HG02610 (cell line): ENCODE results near the gene AIG1.
"Not testable (repeated sequence)": the region's sequence is repeated elsewhere in the genome, so short reads cannot be mapped to it uniquely, and the experiment has no call there.

Source experiments
- ATAC-seq: cut with Tn5 transposase; IDR thresholded peaks from one replicate; pipeline ENCODE4 v1.9.1; 2021; ENCODE audit warnings: mild to moderate bottlenecking, moderate library complexity; ENCODE audit not compliant: unreplicated experiment

Gene AIG1

DNA sequence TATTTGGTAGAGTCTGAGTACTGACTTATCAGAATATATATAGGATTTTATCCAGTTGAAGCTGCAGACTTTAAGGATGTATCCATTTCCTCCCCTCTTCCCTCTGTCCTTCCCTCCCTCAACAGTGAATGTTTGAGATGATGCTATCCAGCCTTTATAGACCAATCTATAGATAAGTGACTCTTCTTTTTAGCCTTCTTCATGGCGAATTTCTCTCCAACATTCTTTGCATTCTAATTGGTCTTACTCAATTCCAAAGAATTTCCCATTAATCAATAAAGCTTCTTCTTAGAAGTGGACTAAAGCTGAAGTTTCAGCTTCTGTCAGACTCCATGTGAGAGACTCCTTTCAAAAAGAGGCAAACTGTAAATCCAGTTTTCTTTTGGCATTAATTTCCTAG is 99.3 kb downstream of the AIG1 start:
- no peak for ATAC-seq

DNA sequence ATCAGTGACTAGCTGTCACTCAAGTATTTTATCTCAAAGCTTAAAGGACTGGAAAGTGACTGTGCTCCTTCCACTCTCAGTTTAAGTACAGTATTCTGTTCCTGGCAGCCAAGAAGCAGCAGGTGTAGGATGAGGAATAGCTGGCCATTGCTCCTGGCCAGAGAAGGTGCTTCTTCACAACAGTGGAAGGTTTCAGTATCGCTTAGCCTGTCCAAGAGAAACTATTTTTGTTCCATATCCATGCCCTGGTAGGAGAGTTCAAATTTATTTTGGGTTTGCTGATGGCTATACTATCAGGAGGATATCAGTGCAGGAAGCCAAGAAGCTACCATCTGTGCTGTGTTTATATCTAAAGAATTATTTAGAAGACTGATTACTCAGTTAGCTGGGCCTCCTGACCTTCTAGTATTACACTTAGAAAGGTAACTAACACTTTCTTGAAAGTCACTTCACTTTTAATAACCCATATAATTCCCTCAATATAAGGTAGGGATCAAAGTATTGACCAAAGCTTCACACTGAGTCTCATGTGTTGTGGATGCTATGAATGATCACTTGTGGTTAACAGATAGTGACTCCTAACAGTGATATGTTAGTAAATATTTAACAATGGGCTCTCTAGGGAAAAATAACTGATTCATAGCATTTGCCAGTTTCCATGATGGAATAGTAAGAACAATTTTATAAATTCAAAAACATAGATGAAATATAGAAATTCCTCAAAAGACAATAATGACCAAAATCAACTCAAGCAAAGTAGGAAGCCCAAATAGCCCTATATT is 99.9 kb downstream of the AIG1 start:
- ATAC-seq, result no peak

DNA sequence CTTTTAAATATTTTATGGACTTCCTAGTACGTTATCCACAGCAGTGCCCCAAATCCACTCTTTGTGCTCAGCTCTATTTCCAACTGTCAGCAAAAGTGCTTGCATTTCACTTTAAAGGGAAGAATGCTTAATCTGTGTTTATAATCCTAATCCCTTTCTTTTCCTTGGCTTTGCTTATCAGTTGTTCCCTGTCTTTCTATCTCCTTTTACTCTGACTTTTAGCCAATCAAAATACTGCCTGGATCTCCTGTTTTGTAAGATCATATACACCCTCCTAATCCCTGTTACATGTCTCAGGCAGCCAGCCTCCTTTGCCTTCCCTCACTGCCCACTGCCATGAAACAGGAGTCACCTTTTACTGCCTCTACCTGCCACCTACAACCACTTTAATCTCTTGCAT is 102.9 kb downstream of the AIG1 start:
- ATAC-seq, result no peak

DNA sequence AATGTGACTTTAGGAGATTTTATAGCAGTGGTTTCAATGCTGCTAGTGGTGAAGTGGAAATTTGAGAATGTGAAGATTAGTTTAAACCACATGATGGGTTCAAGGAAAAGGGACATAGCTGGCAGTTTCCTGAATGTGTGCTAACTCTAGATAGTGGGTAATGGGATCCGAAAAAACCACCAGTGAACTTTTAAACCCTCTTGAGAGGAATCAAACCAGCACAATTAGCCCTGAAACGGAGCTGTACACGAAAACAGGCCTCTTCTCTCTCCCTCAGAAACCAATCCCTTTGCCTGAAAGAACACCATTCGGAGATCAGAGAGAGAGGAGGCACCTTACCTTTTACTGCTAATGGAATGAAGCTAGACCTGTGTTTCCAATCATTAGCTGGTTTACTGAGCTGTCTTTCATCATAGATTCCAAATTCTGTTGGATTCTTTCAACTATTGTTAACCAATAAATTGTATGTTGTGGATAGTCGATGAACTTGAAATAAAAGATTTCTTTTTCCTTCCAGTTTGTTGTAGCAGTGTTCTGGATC is 103.9 kb downstream of the AIG1 start:
- ATAC-seq, result no peak

GRCh38 chr6:143165315-143165855 is 104.7 kb downstream of the AIG1 start:
- no peak for ATAC-seq

- no peak for ATAC-seq
These were observed 105.6 kb downstream of the AIG1 start for GRCh38 chr6:143166247-143166695.

DNA sequence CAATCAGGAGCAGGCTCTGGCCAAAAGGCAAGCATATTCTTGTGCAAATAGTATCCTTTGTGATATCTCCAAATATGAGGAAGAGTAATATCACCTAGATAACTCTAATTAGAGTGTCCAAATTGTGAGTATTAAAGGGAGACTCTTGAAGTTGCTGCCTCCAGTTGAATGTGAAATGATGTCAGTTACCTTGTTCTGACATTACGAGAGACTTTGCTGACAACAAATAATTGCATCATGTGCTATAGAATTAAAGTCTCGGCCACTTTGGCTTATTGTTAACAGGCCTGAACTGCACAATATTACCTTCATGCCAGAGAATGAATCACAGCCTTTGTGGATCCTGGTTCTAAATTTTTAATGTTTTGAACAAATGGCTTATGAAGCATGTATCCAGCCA is 106.5 kb downstream of the AIG1 start:
- no peak for ATAC-seq

DNA sequence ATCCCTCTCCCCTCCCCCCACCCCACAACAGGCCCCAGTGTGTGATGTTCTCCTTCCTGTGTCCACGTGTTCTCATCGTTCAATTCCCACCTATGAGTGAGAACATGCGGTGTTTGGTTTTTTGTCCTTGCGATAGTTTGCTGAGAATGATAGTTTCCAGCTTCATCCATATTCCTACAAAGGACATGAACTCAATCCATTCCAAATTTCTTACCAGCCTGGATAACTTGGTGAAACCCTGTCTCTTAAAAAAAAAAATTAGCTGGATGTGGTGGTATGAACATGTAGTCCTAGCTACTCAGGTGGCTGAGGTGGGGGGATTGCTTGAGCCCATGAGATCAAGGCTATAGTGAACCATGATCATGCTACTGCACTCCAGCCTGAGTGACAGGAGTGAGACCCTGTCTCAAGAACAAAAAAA is 107.7 kb downstream of the AIG1 start:
- ATAC-seq, result not testable (repeated sequence)

DNA sequence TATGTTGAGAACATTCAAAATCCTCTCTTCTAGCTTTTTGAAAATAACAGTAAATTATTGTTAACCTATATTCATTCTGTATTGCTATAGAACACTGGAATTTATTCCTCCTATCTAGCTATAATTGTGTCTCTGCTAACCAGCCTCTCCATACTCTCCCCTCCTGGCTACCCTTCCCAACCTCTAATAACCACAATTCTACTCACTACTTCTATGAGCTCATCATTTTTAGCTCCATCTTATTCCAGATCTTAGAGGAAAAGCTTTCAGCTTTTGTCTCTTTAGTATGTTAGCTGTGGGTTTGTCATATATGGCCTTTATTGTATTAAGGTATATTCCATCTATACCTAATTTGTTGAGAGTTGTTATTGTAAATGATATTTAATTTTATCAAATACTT is 108.8 kb downstream of the AIG1 start:
- ATAC-seq, result no peak

DNA sequence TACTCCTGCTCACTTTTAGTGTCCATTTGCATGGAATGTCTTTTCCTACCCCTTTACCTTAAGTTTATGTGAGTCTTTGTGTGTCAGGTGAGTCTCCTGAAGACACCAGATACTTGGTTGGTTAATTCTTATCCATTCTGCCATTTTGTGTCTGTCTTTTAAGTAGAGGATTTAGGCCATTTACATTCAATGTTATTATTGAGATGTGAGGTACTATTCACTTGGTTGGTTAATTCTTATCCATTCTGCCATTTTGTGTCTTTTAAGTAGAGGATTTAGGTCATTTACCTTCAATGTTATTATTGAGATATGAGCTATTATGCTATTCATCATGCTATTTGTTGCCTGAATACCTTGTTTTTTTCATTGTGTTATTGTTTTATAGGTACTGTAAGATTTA is 113.8 kb downstream of the AIG1 start:
- no peak for ATAC-seq

DNA sequence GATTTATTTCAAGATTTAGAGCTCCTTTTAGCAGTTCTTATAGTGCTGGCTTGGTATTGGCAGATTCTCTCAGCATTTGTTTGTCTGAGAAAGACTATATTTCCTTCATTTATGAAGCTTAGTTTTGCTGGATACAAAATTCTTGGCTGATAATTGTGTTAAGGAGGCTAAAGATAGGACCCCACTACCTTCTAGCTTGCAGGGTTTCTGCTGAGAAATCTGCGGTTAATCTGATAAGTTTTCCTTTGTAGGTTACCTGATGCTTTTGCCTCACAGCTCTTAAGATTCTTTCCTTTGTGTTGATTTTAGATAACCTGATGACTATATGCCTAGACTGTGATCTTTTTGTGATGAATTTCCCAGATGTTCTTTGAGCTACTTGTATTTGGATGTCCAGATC is 114.3 kb downstream of the AIG1 start:
- no peak for ATAC-seq

GRCh38 chr6:143176090-143177021 is 115.7 kb downstream of the AIG1 start:
- no peak for ATAC-seq

DNA sequence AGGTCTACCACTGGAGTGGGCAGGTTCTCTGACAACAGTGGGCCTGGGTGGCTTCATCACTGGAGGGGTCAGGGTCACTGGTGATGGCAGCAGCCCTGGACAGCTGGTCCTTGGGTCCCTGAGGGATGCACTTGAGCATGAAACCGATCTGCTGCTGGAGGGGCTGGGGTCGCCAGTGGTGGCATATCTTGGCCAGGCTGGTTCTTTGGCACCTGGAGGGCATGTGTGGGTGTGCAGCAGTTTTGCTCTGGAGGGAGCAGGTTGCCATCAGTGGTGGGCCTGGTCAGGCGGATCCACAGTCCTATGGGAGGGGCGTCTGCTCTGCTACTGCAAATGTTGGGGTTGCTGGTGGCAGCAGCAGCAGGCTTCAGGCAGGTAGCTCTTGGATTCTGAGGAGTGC is 117.0 kb downstream of the AIG1 start:
- no peak for ATAC-seq

- ATAC-seq, result no peak
These were observed 118.4 kb downstream of the AIG1 start for GRCh38 chr6:143179096-143179495.

- no peak for ATAC-seq
These were observed 119.4 kb downstream of the AIG1 start for GRCh38 chr6:143179901-143180612.

DNA sequence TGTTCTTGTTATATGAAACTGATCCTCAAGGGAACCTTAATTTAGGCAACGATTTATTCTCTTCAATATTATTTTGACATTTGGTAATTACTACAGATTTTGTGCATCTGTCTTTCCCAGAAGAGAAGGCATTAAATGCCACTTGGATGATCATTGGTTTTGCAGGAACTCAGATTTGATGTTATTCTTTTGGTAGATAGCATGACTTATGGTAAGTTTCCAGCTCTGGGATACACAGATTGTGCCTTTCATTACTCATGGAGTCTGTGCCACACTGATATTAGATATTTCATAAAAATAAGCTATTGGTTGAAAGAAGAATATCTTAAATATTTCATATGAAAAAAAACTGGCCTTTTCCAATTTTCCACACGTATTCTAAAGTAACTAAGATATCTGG is 120.1 kb downstream of the AIG1 start:
- no peak for ATAC-seq

GRCh38 chr6:143183666-143184065 is 123.0 kb downstream of the AIG1 start:
- ATAC-seq, result no peak

- ATAC-seq, result no peak
These were observed 124.6 kb downstream of the AIG1 start for GRCh38 chr6:143185288-143185687.

DNA sequence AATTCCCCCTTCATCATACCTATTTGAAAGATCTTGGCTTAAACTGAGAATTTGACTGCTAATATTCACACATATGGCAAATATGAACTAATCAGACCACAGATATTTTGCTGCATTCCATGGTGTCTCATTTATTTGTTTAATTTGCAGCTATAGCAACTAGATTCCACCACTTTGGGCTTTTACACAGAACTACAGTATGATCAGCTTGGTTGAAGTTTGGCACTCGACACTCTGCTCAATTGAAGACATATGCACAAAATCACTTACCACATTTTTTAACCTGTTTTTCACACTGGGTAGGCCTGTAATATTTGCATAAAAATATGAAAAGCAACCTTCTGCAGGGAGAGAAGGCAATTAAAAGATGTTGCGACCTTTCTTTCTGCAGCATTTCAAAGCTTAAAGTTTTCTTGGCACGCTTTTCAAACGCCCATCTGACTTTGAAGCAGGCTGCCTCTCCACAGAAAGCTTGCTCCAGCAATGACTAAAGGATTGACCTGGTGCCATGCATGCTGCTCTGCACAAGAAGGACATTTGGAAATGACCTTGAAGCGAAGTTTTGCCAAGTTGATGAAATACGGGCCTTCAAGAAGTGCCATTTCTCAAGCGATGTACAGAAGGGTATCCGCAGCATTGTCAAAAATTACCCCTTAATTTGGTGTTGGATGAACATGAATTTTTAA is 126.7 kb downstream of the AIG1 start:
- ATAC-seq, result no peak

DNA sequence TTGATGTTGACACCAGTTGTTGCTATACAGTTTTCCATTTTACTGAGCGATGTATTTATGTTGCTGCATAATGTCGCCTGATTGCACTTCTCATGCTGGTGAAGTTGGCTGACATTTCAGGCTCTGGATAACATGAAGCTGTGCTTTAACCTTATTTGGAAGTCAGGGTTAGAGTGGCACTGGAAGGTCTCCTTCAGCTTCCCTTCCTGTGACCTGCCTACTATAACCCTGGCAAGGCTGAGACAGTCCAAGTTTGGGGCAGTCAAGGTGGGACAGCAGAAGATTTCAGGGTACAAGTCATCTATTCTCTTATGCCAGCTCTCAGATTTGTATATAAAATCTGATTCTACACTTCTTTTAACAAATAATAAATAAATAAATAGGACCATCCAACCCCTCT is 127.6 kb downstream of the AIG1 start:
- ATAC-seq, result no peak
